ENCODE measurements around the gene PACSIN2.

PACSIN2 gene

DNA sequence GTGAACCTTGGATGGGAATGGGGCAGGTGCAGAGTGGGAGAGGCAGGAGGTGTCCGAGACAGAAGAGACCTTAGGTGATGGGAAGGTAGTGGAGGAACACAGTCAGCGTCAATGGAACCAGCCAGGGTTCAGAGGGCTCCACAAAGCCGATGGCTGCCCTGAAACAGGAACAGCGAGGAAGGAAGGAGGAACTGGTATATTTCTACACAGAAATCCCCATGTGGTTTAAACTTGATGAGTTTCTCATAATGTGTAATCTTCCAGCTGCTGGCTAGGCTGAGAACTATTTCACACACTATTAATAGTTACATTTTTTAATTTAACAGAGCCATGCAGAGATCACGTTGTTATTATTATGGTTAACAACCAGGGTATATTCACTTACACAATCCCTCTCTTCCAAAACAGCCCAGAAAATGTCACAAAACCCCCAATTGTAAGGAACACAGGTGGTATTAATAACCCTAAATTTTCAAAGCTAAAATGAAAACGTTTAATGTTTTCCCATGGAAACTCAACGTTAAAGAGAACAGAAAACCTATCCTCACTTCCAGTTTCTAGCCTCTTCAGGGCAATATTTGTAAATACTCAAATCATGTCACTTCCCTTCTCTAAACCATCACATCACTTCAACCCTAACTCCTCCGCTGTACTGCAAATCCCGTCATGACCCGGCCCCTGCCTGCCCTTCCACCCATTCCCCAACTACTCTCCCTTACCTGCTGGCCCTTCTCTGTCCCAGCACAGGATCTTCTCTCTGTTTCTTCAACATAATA is 83.3 kb downstream of the PACSIN2 start:
- Histone ChIP-seq H2AK5ac (ENCODE audit: low read length, severe bottlenecking) (peak overlapping the region; percentile 23), H3K36me3 (ENCODE audit: control insufficient read depth in 1 of 2, insufficient read depth in 2 of 2, low read depth in 1 of 2, low read length in 2 of 2) (peaks cover 0 to 3% of the 10 kb centered on the region in 2 experiments), H2BK120ac (ENCODE audit: low read depth, low read length) (no peak overlapping the region), H3K4me3 (ENCODE audit: insufficient read depth in 1 of 2, low read depth in 1 of 2, low read length in 2 of 2) (peak overlapping the region in 1 of 2 experiments; percentile 58), H4K8ac (ENCODE audit: low read length) (no peak overlapping the region), H3K23ac (ENCODE audit: low read length in 2 of 2) (no peak overlapping the region), H3K27me3 (ENCODE audit: control insufficient read depth in 1 of 2, insufficient read depth in 1 of 2, low read length in 2 of 2) (no peaks in the 10 kb centered on the region), H4K91ac (ENCODE audit: low read length) (no peak overlapping the region), H2BK12ac (ENCODE audit: low read length in 2 of 2) (peak overlapping the region in 1 of 2 experiments; percentile 61), H3K4me2 (ENCODE audit: low read length, poor library complexity, severe bottlenecking) (no peak overlapping the region), H2BK15ac (ENCODE audit: low read depth, poor library complexity, severe bottlenecking) (no peak overlapping the region), H3K9me3 (ENCODE audit: control insufficient read depth, low read length) (no peaks in the 10 kb centered on the region), H3K9ac (ENCODE audit: low read length) (peak overlapping the region; percentile 92), H3K4ac (ENCODE audit: low read depth in 1 of 2, low read length in 2 of 2) (no peak overlapping the region), H3K14ac (ENCODE audit: low read length in 2 of 2) (no peak overlapping the region), H2BK5ac (ENCODE audit: low read depth, low read length, poor library complexity, severe bottlenecking) (no peak overlapping the region), H3K4me1 (ENCODE audit: control insufficient read depth, insufficient read depth, low read depth, low read length) (peaks cover 22% of the 10 kb centered on the region), H2AFZ (ENCODE audit: low read depth, low read length) (no peak overlapping the region), H3K79me1 (replicated peaks; ENCODE audit: low read length, poor library complexity, severe bottlenecking) (peaks cover 21% of the 10 kb centered on the region), H3K18ac (ENCODE audit: low read depth in 1 of 2, low read length in 2 of 2) (peak overlapping the region in 1 of 2 experiments; percentile 28), H3K27ac (ENCODE audit: low read length, poor library complexity, severe bottlenecking) (no peak overlapping the region)
- no peak for DNase-seq
- WGBS = 93% methylated on average over 10 of the region's 10 CpGs

DNA sequence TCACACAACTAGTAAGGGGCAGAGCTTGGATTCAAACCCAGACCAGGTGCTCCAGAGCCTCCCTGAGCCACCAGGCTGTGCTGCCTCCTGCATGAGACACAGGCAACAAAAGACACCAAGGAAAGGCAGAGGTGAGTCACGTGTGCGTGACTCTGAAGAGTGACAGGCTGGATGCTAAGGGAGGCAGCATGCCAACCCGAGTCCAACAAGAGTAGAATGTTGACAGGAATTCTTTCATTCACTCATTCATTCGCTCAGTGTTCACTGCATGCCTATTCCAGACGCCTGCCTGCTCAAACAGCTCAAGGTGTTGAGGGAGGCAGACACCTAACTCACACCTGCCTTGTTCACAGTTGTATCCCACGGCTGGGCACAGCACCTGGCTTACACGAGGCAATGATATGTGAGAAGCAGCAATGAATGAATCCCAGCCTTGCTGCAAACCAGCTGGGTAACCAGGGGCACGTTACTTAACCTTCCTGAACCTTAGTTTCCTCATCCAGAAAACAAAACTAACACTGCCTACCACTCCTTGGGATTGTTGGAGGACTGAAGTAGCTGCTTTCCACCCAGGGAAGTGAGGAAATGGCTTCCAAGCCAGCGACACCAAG is 84.0 kb downstream of the PACSIN2 start:
- Histone ChIP-seq H2AFZ (ENCODE audit: low read depth, low read length) (no peak overlapping the region), H3K27ac (ENCODE audit: low read length, poor library complexity, severe bottlenecking) (no peak overlapping the region), H3K9me3 (ENCODE audit: control insufficient read depth, low read length) (no peaks in the 10 kb centered on the region), H3K4me1 (ENCODE audit: control insufficient read depth, insufficient read depth, low read depth, low read length) (peaks cover 24% of the 10 kb centered on the region), H2BK120ac (ENCODE audit: low read depth, low read length) (no peak overlapping the region), H2AK5ac (ENCODE audit: low read length, severe bottlenecking) (no peak overlapping the region), H3K23ac (ENCODE audit: low read length in 2 of 2) (no peak overlapping the region), H4K8ac (ENCODE audit: low read length) (peak overlapping the region; percentile 31), H3K4ac (ENCODE audit: low read depth in 1 of 2, low read length in 2 of 2) (peak overlapping the region in 1 of 2 experiments; percentile 17), H2BK15ac (ENCODE audit: low read depth, poor library complexity, severe bottlenecking) (no peak overlapping the region), H2BK12ac (ENCODE audit: low read length in 2 of 2) (peak overlapping the region in 1 of 2 experiments; percentile 2), H2BK5ac (ENCODE audit: low read depth, low read length, poor library complexity, severe bottlenecking) (no peak overlapping the region), H3K4me3 (ENCODE audit: insufficient read depth in 1 of 2, low read depth in 1 of 2, low read length in 2 of 2) (peak overlapping the region in 1 of 2 experiments; percentile 58), H3K18ac (ENCODE audit: low read depth in 1 of 2, low read length in 2 of 2) (no peak overlapping the region), H3K36me3 (ENCODE audit: control insufficient read depth in 1 of 2, insufficient read depth in 2 of 2, low read depth in 1 of 2, low read length in 2 of 2) (peaks cover 0 to 3% of the 10 kb centered on the region in 2 experiments), H3K27me3 (ENCODE audit: control insufficient read depth in 1 of 2, insufficient read depth in 1 of 2, low read length in 2 of 2) (no peaks in the 10 kb centered on the region), H4K91ac (ENCODE audit: low read length) (peak overlapping the region; percentile 21), H3K79me1 (replicated peaks; ENCODE audit: low read length, poor library complexity, severe bottlenecking) (peaks cover 23% of the 10 kb centered on the region), H3K9ac (ENCODE audit: low read length) (peak overlapping the region; percentile 92), H3K4me2 (ENCODE audit: low read length, poor library complexity, severe bottlenecking) (no peak overlapping the region), H3K14ac (ENCODE audit: low read length in 2 of 2) (peak overlapping the region in 1 of 2 experiments; percentile 46)
- 90% methylated on average over 8 of the region's 9 CpGs for WGBS
- no peak for DNase-seq

DNA sequence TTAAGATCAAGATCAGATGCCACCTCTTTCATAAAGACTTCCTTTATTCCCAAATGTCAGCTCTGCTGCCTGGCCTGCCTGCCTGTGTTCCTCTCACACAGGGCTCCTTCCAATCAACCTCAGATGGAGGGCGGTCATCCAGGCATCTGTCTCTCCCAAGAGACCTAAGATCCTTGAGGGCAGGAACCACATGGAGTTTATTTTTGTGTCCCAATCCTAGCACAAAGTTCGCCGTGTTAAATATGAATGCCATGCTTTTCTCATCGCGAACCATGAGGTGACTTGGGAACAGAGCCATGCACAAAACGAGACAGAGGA is 85.2 kb downstream of the PACSIN2 start:
- no peak overlapping the region for H2BK15ac ChIP-seq (ENCODE audit: low read depth, poor library complexity, severe bottlenecking)

DNA sequence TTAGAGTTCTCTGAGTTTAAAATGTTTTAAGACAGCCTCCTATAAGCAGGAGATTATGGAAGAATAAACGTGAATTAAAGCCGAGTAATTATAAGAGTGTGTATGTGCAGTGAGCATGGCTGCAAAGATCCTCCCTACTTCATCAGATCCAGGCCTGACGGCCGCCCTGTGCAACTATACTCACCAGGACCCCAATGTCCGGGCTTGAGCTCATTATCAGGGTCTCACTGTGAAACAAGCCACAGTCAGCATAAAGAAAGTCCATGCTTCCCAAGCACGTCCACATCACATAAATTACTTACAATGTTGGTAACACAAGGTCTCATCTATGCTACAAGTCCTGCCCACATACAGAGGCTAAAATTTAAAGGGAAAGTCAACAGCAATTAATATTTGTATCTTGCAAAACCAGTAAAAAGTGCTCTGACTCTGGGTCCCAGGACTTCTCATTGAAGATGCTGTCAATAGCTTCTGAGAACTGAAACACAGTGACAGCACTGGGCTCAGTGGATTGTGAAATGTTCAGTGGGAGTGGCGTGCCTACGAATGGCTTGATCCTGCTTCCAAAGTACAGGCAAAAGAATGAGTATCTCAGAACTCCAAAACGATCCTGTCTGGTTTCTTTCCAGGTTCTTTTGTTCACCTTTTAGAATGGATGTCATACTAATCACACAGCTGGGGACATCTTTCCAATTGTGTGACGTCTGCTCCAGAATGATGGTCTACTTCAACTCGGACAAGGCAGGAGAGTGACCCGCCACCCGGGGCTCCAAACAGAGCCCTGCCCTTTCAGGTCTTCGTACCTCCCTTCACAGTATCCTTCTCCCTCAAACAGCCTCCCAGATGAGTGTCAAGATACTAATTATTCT is 85.7 kb downstream of the PACSIN2 start:
- Histone ChIP-seq H3K27ac (ENCODE audit: low read length, poor library complexity, severe bottlenecking) (no peak overlapping the region), H4K91ac (ENCODE audit: low read length) (no peak overlapping the region), H3K23ac (ENCODE audit: low read length in 2 of 2) (no peak overlapping the region), H3K79me1 (replicated peaks; ENCODE audit: low read length, poor library complexity, severe bottlenecking) (peaks cover 21% of the 10 kb centered on the region), H3K14ac (ENCODE audit: low read length in 2 of 2) (no peak overlapping the region), H3K4ac (ENCODE audit: low read depth in 1 of 2, low read length in 2 of 2) (no peak overlapping the region), H2BK120ac (ENCODE audit: low read depth, low read length) (no peak overlapping the region), H3K9me3 (ENCODE audit: control insufficient read depth, low read length) (no peaks in the 10 kb centered on the region), H3K9ac (ENCODE audit: low read length) (peak overlapping the region; percentile 16), H4K8ac (ENCODE audit: low read length) (no peak overlapping the region), H3K27me3 (ENCODE audit: control insufficient read depth in 1 of 2, insufficient read depth in 1 of 2, low read length in 2 of 2) (no peaks in the 10 kb centered on the region), H2BK5ac (ENCODE audit: low read depth, low read length, poor library complexity, severe bottlenecking) (no peak overlapping the region), H2AK5ac (ENCODE audit: low read length, severe bottlenecking) (no peak overlapping the region), H2BK15ac (ENCODE audit: low read depth, poor library complexity, severe bottlenecking) (no peak overlapping the region), H3K4me3 (ENCODE audit: insufficient read depth in 1 of 2, low read depth in 1 of 2, low read length in 2 of 2) (no peak overlapping the region), H3K4me1 (ENCODE audit: control insufficient read depth, insufficient read depth, low read depth, low read length) (peaks cover 20% of the 10 kb centered on the region), H3K36me3 (ENCODE audit: control insufficient read depth in 1 of 2, insufficient read depth in 2 of 2, low read depth in 1 of 2, low read length in 2 of 2) (no peaks in the 10 kb centered on the region), H2AFZ (ENCODE audit: low read depth, low read length) (no peak overlapping the region), H3K4me2 (ENCODE audit: low read length, poor library complexity, severe bottlenecking) (no peak overlapping the region), H2BK12ac (ENCODE audit: low read length in 2 of 2) (no peak overlapping the region), H3K18ac (ENCODE audit: low read depth in 1 of 2, low read length in 2 of 2) (no peak overlapping the region)
- DNase-seq = peak; percentile 48
- WGBS = 89% methylated on average over 12 of the region's 14 CpGs

More for the DNA sequence above, 85.2 kb downstream of the PACSIN2 start:
- H2AFZ ChIP-seq (ENCODE audit: low read depth, low read length) = no peak overlapping the region
- H3K4me3 ChIP-seq (ENCODE audit: insufficient read depth in 1 of 2, low read depth in 1 of 2, low read length in 2 of 2) = no peak overlapping the region
- no peak overlapping the region for H3K23ac ChIP-seq (ENCODE audit: low read length in 2 of 2)
- H3K4me1 ChIP-seq (ENCODE audit: control insufficient read depth, insufficient read depth, low read depth, low read length) = peaks cover 25% of the 10 kb centered on the region
- no peak overlapping the region for H3K4me2 ChIP-seq (ENCODE audit: low read length, poor library complexity, severe bottlenecking)
- H4K91ac ChIP-seq (ENCODE audit: low read length) = no peak overlapping the region
- peak overlapping the region; percentile 16 for H3K9ac ChIP-seq (ENCODE audit: low read length)
- H3K14ac ChIP-seq (ENCODE audit: low read length in 2 of 2) = no peak overlapping the region
- no peak overlapping the region for H3K27ac ChIP-seq (ENCODE audit: low read length, poor library complexity, severe bottlenecking)
- 86% methylated on average over 6 of the region's 6 CpGs for WGBS
- H3K79me1 ChIP-seq (replicated peaks; ENCODE audit: low read length, poor library complexity, severe bottlenecking) = peaks cover 21% of the 10 kb centered on the region
- H2BK120ac ChIP-seq (ENCODE audit: low read depth, low read length) = no peak overlapping the region
- H2AK5ac ChIP-seq (ENCODE audit: low read length, severe bottlenecking) = no peak overlapping the region
- H4K8ac ChIP-seq (ENCODE audit: low read length) = no peak overlapping the region
- no peak for DNase-seq
- H2BK5ac ChIP-seq (ENCODE audit: low read depth, low read length, poor library complexity, severe bottlenecking) = no peak overlapping the region
- no peak overlapping the region for H3K4ac ChIP-seq (ENCODE audit: low read depth in 1 of 2, low read length in 2 of 2)
- no peak overlapping the region for H2BK12ac ChIP-seq (ENCODE audit: low read length in 2 of 2)
- no peaks in the 10 kb centered on the region for H3K36me3 ChIP-seq (ENCODE audit: control insufficient read depth in 1 of 2, insufficient read depth in 2 of 2, low read depth in 1 of 2, low read length in 2 of 2)
- H3K27me3 ChIP-seq (ENCODE audit: control insufficient read depth in 1 of 2, insufficient read depth in 1 of 2, low read length in 2 of 2) = no peaks in the 10 kb centered on the region
- peak overlapping the region in 1 of 2 experiments; percentile 1 for H3K18ac ChIP-seq (ENCODE audit: low read depth in 1 of 2, low read length in 2 of 2)
- H3K9me3 ChIP-seq (ENCODE audit: control insufficient read depth, low read length) = no peaks in the 10 kb centered on the region
